HG03139 (cell line): ENCODE measurements around the gene TNFRSF8.

Experiments
- ATAC-seq: cut with Tn5 transposase; IDR thresholded peaks from one replicate; pipeline ENCODE4 v1.9.1; 2021; ENCODE audit not compliant: unreplicated experiment

TNFRSF8 gene

DNA sequence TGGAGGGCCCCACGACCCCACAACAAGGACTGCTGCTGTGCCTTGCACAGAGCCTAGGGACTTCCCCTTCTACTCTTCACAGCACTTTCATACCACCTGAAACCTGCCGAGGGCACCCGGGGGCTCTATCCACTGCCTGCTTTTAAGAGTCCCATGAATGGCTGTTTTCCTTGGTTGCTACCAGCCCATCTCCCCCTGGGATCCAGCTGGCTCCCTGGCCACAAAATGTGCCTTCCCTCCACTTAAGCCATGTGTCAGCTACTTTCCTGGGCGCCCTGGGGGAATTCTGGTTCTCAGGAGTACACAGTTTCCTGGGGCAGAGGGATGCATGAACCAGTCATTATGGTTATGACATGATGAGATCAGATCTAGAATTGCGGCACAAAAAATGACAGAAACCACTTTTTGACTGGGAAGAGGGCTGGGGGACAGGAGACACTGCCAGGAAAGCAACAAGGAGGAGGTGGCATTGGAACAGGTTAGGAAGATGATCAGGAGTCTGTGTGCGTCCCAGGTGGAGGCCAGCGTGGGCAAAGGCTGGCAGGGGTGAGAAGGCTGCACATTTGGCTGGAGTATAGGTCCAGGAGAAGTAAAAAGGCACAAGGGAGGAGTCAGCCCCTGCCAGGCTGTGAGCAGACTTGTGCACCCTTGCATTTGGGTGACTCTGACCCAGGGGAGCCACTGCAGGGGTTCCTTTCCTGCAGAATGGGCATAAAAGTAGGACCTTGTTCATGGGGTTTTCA lies 3.2 kb upstream of the TNFRSF8 start:
- ATAC-seq: no peak

DNA sequence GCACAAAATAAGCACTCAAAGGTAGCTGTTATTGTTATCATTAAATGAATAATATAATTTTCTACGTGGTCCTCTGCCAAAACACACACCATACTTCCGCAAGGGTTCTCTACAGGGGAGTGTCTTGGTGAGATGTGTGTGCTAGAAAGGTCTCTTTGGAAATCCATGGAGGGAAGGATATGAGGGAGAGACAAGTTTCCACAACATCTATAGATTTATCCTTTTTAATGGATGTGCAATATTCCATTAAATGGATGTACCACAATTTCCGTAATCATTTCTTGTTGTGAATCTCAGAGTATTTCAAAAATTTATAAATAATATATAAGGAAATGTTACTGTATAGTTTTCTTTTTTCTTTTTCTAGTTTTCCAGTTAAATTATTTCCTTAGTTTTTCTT lies 2.6 kb upstream of the TNFRSF8 start:
- ATAC-seq: no peak

DNA sequence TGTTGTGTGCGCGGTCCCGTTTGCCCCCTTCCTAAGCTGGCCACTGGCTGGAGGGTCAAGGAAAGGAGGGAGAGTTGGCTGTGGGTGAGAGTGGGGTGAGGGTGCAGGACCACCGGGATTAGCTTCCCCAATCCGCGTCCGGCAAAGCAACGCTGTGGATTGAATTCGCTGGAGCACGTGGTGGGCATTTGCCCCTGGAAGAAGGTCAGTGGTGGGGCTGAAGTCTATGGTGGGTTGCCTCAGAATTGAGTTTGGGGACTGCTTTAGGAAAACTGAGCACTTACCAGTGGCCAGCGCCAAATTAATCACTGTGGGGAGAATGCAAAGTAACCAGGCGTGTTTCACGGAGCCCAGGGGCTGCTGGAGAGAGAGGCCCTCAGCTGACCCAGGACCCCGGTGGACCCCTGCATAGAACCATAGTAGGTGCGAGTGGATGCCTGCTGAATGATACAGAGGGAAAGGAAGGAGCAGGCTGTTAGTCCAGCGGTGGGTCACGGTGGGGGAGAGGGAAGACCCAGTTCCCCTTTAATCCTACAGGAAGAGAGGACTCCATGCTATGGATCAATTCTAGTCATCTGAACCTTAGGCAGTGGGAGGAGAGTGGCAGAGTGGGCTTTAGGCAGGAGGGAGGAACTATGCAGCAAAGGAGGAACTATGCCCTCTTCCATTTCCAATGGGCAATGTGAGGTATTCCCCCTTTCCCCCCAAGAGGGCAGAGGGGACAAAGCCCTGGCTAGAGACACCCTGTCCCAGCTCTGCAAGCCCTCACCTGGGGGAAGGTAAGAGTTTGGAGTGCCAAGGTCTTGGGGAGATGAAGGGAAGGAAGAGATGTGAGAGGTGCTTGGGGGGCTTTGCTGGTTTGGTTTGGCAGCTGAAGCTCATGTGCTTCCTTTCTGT lies 1.2 kb downstream of the TNFRSF8 start:
- no peak for ATAC-seq

DNA sequence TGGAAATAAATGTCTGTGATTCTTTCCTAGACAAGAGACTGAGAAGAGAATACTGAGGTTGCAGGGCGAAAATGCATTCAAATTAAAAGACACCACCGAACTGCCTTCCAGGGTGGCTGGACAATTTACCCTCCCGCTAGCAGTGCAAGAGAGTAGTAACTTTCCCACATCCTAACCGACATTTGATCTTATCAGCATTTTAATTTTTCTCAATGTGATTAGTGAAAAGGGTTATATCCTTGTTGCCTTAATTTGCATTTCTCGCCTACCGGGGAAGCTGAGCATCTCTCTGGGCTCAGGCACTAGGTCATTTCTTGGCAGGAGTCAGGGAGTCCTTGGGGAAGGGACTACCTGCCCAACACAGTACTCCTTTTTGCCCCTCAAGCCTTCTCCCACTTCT lies 2.8 kb downstream of the TNFRSF8 start:
- ATAC-seq: no peak

DNA sequence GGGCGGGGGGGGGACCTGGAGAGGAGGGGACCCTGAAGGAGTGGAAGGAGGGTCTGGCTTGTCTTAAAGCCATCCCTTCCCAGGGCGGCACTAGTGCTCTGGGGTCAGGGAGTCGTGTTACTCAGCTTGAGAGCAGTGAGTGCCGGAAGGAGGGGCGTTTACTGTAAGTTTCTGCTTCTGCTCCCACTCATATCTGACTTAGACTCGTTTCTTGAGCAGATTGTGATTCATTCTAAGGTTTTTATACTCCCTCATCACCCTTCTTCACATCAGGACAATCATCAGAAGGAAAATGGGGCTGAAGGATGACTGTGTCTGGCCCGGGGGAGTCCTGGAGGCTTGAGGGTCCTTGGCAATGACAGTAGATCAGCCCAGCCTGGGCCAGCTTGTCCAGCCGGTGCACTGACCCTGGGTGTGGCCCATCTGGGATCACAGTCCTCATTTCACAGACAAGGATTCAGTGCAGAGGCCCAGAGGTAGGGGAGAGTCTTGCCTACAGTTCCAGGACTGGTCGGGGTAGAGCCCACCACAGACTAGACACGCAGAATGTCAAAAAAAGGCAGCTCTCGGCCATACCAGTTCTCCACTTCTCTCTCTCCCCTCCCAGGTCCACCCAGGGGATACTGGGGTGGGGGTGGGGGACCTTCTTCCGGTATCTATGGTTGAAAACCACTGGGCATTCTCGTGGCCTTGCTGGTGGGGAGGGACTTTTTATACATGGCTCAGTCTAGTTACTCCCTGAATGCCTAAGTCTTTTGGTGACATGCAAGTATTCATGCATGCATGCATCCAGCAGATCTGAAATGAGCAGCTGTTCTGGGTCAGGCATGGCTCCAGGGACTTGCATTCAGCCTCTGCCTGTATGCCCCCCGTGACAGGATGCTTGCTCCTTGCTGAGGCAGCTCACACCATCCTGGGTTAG lies 5.1 kb downstream of the TNFRSF8 start:
- ATAC-seq: no peak

DNA sequence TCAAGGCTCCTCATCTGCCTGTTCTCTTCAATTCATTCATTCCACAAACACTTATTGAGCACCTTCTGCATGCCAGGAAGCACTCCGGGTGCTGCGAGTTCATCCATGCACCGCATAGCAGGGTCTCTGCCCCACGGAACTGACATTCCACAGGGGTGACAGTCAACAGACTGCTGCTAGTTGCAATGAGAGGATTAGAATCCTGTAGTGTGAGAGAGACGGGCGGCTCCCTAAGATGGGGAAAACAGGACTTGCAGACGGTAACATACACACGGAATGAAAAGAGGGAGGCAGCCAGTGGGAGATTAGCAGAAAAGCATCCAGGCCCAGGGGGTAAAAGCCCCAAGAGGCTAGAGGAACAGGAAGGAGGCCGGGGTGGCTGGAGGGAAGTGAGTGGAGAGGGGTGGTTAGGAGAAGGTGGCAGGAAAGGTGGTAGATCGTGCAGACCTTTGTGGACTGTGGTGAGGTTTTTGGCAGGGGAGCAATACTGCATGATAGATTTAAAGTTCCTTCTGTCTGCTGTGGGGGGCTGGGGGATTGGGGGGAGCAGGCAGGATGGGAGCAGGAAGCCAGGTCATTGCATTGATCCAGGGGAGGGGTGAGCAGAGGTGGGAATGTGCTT lies 6.6 kb downstream of the TNFRSF8 start:
- ATAC-seq: no peak

DNA sequence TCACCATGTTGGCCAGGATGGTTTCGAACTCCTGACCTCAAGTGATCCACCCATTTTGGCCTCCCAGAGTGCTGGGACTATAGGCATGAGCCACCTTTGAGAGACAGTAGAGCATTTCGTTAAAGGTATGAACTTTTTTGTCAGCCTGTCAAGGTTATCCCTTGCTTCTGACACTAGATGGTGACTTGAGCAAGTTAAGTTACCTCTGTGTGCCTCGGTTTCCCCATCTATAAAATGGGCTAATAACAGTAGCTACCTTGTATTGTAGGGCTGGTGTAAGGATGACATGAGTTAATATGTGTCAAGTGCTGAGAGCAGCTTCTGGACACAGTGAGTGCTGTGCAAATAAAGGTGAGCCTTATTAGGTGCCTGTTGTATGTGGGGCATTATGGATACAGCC lies 8.8 kb downstream of the TNFRSF8 start:
- ATAC-seq: no peak

DNA sequence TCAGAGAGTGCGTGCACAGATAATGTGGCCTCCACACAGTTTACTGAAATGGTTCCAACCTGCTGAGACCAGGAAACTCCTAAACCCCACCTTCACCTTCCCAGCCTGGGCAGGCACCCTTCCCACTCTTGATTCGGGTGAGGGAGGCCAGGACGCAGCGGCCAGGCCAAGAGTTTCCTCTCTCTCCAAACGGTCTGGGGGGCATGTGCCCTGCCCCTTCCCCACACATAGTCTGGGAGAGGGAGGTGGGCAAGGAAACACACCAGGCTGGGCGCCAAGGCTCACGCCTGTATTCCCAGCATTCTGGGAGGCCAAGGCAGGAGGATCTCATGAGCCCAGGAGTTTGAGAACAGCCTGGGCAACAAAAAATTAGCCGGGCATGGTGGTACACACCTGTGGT lies 9.6 kb downstream of the TNFRSF8 start:
- ATAC-seq: no peak

DNA sequence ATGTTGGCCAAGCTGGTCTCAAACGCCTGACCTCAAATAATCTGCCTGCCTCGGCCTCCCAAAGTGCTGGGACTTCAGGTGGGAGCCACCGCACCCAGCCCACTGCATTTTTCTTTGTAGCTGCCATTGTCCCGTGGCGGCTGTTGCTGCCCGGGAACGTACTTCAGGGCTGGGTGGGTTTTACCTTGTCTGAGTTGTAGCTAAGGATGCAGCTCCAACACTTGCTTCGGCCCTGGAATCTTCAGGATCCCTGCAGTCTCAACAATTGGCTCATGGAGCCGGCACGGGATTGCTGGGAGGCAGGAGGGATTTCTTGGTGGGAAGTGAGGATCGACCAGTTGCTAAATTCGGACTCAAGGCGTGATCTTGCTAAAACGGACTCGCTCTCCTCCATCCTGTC lies 10.7 kb downstream of the TNFRSF8 start:
- no peak for ATAC-seq

DNA sequence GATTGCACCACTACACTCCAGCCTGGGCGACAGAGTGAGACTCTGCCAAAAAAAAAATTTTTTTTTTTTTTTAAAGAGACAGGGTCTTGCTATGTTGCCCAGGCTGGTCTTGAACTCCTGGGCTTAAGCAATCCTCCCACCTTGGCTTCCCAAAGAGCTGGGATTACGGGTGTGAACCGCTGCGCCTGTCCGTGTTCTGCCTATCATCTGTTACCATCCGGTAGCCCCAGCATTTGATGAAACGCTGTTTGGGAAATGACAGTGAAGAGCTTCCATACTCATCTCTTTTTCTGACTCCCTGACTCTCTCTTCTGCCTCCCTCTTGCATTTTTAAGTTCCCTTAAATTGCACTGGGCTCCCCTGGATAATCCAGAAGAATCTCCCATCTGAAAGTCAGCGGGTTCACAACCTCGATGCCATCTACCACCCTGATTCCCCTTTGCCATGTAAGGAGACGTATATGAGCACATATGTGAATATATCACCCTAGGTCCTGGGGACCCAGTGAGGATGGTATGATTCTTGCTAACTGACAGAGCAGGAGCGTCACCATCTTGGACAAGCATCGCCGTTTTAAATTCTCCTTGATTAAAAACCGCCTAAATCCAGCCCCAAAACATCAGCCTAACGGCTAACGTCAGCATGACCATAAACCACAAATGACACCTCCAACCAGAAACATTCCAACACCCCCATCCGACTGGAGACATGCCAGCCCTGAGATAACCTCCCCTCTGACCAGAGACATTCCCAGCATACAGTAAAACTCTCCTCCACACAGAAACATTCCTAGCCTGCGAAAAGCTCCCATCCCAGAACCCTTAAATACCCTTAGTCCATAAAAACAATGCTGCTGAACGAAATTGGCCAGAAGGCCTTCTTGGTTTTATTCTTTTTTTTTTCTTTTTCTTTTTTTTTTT lies 12.4 kb downstream of the TNFRSF8 start:
- no peak for ATAC-seq

DNA sequence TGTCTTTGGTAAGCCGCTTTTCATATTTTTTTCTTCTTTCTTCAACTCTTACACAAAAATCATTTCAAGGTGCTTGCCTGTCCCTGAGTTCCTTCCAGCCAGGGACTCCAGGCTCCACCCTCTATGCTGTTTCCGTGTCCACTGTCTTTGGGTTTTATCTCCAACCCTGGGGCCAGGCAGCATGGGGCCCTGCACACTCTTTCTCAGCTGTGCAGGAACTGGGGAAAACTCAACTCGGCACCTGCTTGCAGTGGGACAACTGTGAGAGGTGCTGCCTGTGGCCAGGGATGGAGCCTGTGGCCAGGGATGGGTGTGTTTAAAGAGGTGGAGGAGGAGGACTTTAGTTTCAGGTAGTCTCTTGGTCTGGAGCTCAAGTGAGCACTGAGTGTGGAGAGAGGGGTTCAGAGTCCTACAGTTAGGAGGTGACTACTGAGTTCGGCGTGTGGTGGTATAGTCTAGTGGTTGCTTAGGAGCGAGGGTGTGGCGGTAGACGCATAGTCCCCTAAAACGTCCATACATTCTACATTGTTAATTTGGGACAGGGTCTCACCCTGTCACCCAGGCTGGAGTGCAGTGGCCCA lies 13.4 kb downstream of the TNFRSF8 start:
- no peak for ATAC-seq

DNA sequence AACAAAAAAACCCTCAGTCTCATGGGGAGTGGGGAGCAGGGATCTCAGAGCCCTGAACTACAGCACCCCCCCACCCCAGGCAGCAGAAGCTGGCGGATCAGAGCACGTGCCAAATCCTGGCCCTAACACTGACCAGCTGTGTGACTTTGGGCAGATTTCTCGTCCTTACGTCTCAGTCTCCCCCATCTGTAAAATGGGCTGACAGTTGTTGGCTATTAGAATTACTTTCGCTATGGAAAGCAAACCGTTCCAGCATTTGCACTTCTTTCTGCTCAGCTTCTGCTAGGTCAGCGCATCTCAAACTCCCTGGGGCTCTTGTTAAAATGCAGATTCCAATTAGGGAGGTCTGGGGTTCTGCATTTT lies 15.5 kb downstream of the TNFRSF8 start:
- ATAC-seq: no peak

DNA sequence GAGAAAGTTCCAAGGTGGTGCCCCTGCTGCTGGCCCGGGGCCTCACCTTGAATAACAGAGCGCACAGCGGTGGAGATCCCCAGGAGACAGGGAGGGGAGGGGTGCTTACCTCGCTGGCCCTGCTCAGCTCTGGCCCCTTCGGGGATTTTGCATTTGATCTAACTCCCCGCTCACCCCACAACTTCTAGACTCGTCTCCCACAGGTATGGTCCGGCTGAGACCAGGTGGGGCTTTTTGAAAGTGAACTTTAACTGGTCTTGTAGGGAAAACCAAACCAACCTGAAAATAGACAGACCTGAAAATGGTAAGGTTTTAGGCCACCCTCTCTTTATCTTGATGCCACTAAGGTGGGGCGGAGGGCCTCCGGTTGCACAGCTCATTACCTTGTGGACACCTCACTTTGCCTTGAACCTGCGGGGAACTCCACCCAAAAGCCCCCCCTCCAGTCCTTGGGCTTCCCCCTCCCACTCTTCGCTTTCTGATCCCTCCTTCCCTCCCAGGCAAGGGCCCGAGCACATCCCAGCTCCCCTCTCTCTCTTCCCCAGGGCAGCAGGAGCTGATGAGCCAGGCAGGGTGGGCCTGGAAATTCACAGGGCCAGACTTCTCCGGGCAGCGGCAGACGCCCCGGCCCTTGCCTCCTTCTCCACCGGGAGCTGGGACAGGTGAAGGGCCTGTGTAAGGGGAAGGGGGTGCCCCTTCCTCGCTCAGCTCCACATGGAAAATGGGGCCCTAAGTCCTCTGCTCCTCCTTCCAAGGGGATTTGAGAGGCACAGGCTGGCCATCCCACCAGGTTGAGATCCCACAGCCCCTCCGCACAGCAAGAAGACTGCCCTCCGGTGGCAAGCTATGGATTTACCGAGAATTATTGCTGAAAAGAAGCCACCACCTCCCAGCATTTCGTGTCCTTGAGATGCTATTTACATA lies 16.1 kb downstream of the TNFRSF8 start:
- ATAC-seq: peak; percentile 48

DNA sequence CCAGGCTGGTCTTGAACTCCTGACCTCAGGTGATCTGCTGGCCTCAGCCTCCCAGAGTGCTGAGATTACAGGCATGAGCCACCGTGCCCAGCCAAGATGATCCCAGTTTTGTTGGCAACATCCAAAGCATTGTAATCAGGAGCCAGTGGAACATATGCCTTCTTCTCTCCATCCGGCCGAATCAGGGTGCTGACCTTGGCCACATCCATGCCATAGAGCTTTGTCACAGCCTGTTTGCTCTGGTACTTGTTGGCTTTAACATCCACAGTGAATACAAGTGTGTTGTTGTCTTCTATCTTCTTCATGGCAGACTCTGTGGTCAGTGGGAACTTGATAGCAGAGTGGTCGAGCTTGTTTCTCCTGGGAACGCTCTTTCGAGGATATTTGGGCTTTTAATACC lies 17.1 kb downstream of the TNFRSF8 start:
- no peak for ATAC-seq

DNA sequence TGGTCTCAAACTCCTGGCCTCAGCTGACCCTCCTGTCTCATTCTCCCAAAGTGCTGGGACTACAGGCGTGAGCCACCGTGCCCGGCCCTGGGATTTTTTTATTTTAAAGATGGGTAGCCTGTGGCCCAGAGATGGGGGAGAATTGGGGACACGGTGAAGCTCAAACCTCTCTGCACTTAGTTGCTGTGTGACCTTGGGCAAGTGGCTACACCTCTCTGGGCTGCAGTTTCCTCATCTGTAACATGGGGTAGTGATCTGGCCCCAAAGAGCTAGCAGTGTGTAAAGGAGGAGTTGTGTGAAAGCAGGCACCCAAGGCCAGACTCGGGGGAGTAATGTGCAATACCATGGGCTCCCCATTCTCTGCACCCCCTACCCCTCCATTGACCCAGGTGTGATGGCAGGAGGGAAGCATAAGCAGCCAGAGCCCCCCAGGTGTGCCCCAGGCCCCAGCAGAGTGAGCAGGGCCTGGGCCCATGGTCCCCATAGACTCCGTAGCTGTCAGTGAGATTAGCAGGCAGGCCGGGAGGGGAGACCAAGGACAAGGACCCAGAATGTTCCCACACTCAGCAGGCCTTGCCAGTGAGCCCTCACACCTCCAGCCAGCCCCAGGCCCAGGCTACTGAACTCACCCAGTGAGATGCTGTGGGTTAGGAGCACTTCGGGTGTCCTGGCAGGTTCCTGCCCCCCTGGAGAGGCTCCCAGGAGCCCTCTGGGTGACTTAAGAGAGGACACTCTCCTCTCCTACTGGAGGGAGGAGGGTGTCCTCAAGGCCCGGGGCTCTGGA lies 17.9 kb downstream of the TNFRSF8 start:
- no peak for ATAC-seq

DNA sequence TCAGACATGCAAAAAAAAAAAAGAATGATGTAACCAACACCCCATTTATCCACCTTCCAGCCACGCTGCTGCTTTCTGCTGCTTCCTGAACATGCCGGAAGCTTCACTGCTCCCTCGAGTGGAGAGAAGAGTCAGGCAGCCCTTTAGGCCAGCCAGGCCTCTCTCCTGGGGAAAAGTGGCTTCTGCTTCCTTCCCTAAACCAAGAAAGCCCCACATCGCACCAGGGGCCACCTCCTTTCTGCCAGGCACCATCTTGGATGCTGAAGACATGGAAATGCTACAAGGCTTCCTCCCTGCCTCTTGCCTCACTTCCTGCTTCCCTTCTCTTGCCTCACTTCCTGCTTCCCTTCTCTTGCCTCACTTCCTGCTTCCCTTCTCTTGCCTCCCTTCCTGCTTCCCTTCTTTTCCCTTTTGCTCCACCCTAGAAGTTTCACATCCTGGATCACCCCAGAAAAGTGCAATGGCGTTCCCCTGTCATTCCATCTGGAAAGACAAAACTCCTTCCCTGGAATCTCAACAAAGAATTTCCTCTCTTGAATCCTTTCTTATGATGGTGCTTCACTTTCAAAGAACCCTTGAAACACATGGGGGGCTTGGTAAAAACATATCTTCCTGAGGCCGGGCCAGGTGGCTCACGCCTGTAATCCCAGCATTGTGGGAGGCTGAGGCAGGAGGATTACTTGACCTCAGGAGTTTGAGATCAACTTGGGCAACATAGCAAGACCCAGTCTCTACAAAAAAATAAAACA lies 18.7 kb downstream of the TNFRSF8 start:
- no peak for ATAC-seq

DNA sequence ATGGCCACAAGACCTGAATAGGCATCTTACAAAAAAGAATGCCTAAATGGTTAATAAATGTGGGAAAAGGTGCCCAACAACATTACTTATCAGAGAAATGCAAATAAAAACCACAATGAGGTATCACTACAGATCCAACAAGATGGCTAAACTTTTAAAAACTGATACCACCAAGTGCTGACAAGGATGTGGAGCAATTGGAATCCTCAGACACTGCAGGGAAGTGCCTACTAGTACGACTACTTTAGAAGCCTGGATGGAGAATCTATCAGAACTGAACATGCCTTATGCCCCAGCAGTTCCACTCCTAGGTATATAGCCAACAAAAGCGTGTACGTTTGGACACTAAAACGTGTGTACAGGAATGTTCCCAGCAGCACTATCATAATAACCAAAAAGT lies 19.9 kb downstream of the TNFRSF8 start:
- no peak for ATAC-seq
